HepG2 (cell line): ENCODE measurements around the gene PARN. TPM values are rescaled to one million over a fixed set of nuclear protein-coding genes. Genes with fewer than 3 reads are reported as not detected.

Source experiments
- ARNT2 ChIP-seq: sonication (generic); formaldehyde crosslinking; IDR thresholded peaks from 2 replicates; pipeline ENCODE4 v1.8.0; 2022; ENCODE audit warnings: mild to moderate bottlenecking, low read depth, missing genetic modification reagents, moderate library complexity
- CEBPG ChIP-seq: IDR thresholded peaks from 2 replicates; pipeline ENCODE4 v1.6.1; 2016
- CREB3 ChIP-seq: sonication (generic); formaldehyde crosslinking; IDR thresholded peaks from 2 replicates; pipeline ENCODE4 v1.5.0; 2020; ENCODE audit warnings: missing genetic modification reagents
- CREBL2 ChIP-seq: sonication (generic); formaldehyde crosslinking; IDR thresholded peaks from 2 replicates; pipeline ENCODE4 v1.8.1; 2023; ENCODE audit warnings: missing genetic modification reagents, mild to moderate bottlenecking, borderline replicate concordance
- ELF4 ChIP-seq: sonication (generic); formaldehyde crosslinking; IDR thresholded peaks from 2 replicates; pipeline ENCODE4 v1.5.0; 2020; ENCODE audit warnings: missing genetic modification reagents, mild to moderate bottlenecking, moderate library complexity, borderline replicate concordance
- ERF ChIP-seq: IDR thresholded peaks from 2 replicates; pipeline ENCODE4 v1.6.1; 2018; ENCODE audit warnings: missing biosample characterization, missing genetic modification reagents
- HIVEP1 ChIP-seq: sonication (generic); formaldehyde crosslinking; IDR thresholded peaks from 2 replicates; pipeline ENCODE4 v1.4.0; 2020; ENCODE audit warnings: mild to moderate bottlenecking, missing genetic modification reagents
- HMG20A ChIP-seq: IDR thresholded peaks from 2 replicates; pipeline ENCODE4 v1.6.1; 2016; ENCODE audit warnings: borderline replicate concordance
- KLF13 ChIP-seq: sonication (generic); formaldehyde crosslinking; IDR thresholded peaks from 2 replicates; pipeline ENCODE4 v1.4.0; 2020; ENCODE audit warnings: mild to moderate bottlenecking, missing genetic modification reagents
- RBFOX2 ChIP-seq: fragments of 200-400 bp; formaldehyde crosslinking; IDR thresholded peaks from 2 replicates; pipeline ENCODE4 v1.6.1; 2017; ENCODE audit warnings: low read depth, mild to moderate bottlenecking, low read length
- RFX5 ChIP-seq: IDR thresholded peaks from 2 replicates; pipeline ENCODE4 v1.6.1; 2011; ENCODE audit warnings: low read depth, low read length, improper control_type of control experiment
- RXRB ChIP-seq: IDR thresholded peaks from 2 replicates; pipeline ENCODE4 v1.6.1; 2016; ENCODE audit warnings: borderline replicate concordance, missing genetic modification reagents, missing compliant biosample characterization
- SP1 ChIP-seq, 2 experiments: fragments of 450-650 bp in 1 of 2; sonication (generic) in 1 of 2; formaldehyde crosslinking in 1 of 2; IDR thresholded peaks; 2 replicates each; pipeline versions ENCODE4 v1.4.0 to v1.6.1; 2016 to 2020; ENCODE audit warnings: missing genetic modification reagents in 1 of 2
- SP2 ChIP-seq: sonication (generic); formaldehyde crosslinking; IDR thresholded peaks from 2 replicates; pipeline ENCODE4 v1.5.1; 2020; ENCODE audit warnings: mild to moderate bottlenecking, missing genetic modification reagents
- TBP ChIP-seq: sonication (generic); formaldehyde crosslinking; IDR thresholded peaks from 2 replicates; pipeline ENCODE4 v1.5.0; 2020; ENCODE audit warnings: missing genetic modification reagents
- TEAD2 ChIP-seq: sonication (generic); formaldehyde crosslinking; IDR thresholded peaks from 2 replicates; pipeline ENCODE4 v1.9.0; 2021; ENCODE audit warnings: missing genetic modification reagents
- TFDP2 ChIP-seq: sonication (generic); formaldehyde crosslinking; IDR thresholded peaks from 2 replicates; pipeline ENCODE4 v1.4.0; 2020; ENCODE audit warnings: missing genetic modification reagents
- TMF1 ChIP-seq: sonication (generic); formaldehyde crosslinking; IDR thresholded peaks from 2 replicates; pipeline ENCODE4 v1.8.1; 2022; ENCODE audit warnings: low read depth, missing genetic modification reagents
- ZNF136 ChIP-seq: sonication (generic); formaldehyde crosslinking; IDR thresholded peaks from 2 replicates; pipeline ENCODE4 v1.8.1; 2022; ENCODE audit warnings: low read depth, mild to moderate bottlenecking, moderate library complexity, missing genetic modification reagents
- ZNF230 ChIP-seq: sonication (generic); formaldehyde crosslinking; IDR thresholded peaks from 2 replicates; pipeline ENCODE4 v1.4.0; 2020; ENCODE audit warnings: mild to moderate bottlenecking, missing genetic modification reagents
- ZNF460 ChIP-seq: sonication (generic); formaldehyde crosslinking; IDR thresholded peaks from 2 replicates; pipeline ENCODE4 v1.5.1; 2020; ENCODE audit warnings: missing genetic modification reagents, mild to moderate bottlenecking, borderline replicate concordance
- ZNF576 ChIP-seq: sonication (generic); formaldehyde crosslinking; IDR thresholded peaks from 2 replicates; pipeline ENCODE4 v1.4.0; 2020; ENCODE audit warnings: mild to moderate bottlenecking, missing genetic modification reagents
- ZNF737 ChIP-seq: sonication (generic); formaldehyde crosslinking; IDR thresholded peaks from 2 replicates; pipeline ENCODE4 v1.5.0; 2020; ENCODE audit warnings: missing genetic modification reagents, mild to moderate bottlenecking, borderline replicate concordance
- ZNF746 ChIP-seq: sonication (generic); formaldehyde crosslinking; IDR thresholded peaks from 2 replicates; pipeline ENCODE4 v1.8.0; 2022; ENCODE audit warnings: mild to moderate bottlenecking, missing genetic modification reagents
- polyA plus RNA-seq, 8 experiments: library from polyadenylated mRNA; depleted of rRNA in 3 of 8; stranded (reverse) in 7 of 8; unstranded in 1 of 8; fragments of >200 nt; fragmentation: Illumina TruSeq in 4 of 8; extraction: Trizol in 4 of 8; gene quantifications; 2 replicates each; pipeline versions ENCODE4 v1.2.1 to v1.2.3, GENCODE V29; 2011 to 2016; ENCODE audit warnings: low read depth in 4 of 8, missing spikeins in 1 of 8, mixed read lengths in 1 of 8; ENCODE audit not compliant: insufficient read depth in 1 of 8
- total RNA-seq, 5 experiments: library from RNA; depleted of rRNA; stranded (reverse); fragments of >200 nt; fragmentation: Illumina TruSeq; extraction: Trizol; gene quantifications; 2 replicates each; pipeline ENCODE4 v1.2.3, GENCODE V29; 2016; ENCODE audit warnings: low read depth in 1 of 5
- TF ChIP-seq, protein P1 (sequence below): sonication (generic); formaldehyde crosslinking; IDR thresholded peaks from 2 replicates; pipeline ENCODE4 v1.4.0; 2020; ENCODE audit warnings: missing genetic modification reagents

The PARN gene
- total and polyA plus RNA-seq, 2 of the 13 experiments (the other 11 are each of a cell fraction or from before 2014, with no cell fraction given), result 13.3 to 47.6 TPM

DNA sequence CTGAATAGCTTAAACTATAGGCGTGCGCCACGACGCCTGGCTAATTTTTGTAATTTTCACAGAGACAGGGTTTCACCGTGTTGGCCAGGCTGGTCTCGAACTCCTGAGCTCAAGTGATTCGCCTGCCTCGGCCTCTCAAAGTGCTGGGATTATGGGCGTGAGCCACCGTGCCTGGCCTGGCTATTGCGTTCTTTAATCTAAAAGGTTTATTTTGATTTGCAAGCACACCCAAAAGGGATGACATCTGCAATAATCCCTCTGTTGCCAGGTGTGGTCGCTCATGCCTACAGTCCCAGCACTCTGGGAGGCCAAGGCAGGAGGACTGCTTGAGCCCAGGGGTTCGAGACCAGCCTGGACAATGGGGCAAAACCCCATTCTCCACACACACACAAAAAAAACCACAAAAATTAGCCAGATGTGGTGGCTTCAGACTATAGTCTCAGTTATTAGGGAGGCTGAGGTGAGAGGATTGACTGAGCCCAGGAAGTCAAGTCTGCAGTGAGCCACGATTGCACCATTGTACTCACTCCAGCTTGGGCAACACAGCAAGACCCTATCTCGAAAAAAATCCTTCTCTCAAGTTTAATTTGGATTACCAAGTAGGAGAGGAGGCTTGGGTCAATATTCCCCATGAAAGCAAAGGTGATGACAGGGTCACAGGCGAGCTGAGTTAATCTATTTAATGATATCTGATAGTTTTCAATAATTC lies 144.1 kb downstream of the PARN start (continued):
- TF ChIP-seq RBFOX2 (no peak), TEAD2 (CRISPR knock-in tag) (no peak), TBP (no peak), CREBL2 (no peak), TMF1 (CRISPR knock-in tag) (no peak), ZNF136 (CRISPR knock-in tag) (no peak; the same call in 1 of the 2 replicates), ELF4 (peak; percentile 69; the same call in 1 of the 2 replicates), ZNF576 (CRISPR knock-in tag) (no peak), HMG20A (CRISPR knock-in tag) (no peak), ZNF230 (CRISPR knock-in tag) (no peak), ZNF746 (CRISPR knock-in tag) (no peak), CEBPG (CRISPR knock-in tag) (peak; percentile 60), ZNF460 (CRISPR knock-in tag) (no peak), HIVEP1 (CRISPR knock-in tag) (no peak), ERF (CRISPR knock-in tag) (no peak), TFDP2 (CRISPR knock-in tag) (no peak), ARNT2 (CRISPR knock-in tag) (no peak), SP1 (IDR thresholded peaks at IDR 0.05) (no peak), SP1 (CRISPR knock-in tag; IDR thresholded peaks at IDR 0.05) (no peak), KLF13 (no peak), SP2 (CRISPR knock-in tag) (no peak), RXRB (CRISPR knock-in tag) (no peak), ZNF737 (no peak), CREB3 (CRISPR knock-in tag) (no peak), RFX5 (no peak)
- TF ChIP-seq, protein P1, sequence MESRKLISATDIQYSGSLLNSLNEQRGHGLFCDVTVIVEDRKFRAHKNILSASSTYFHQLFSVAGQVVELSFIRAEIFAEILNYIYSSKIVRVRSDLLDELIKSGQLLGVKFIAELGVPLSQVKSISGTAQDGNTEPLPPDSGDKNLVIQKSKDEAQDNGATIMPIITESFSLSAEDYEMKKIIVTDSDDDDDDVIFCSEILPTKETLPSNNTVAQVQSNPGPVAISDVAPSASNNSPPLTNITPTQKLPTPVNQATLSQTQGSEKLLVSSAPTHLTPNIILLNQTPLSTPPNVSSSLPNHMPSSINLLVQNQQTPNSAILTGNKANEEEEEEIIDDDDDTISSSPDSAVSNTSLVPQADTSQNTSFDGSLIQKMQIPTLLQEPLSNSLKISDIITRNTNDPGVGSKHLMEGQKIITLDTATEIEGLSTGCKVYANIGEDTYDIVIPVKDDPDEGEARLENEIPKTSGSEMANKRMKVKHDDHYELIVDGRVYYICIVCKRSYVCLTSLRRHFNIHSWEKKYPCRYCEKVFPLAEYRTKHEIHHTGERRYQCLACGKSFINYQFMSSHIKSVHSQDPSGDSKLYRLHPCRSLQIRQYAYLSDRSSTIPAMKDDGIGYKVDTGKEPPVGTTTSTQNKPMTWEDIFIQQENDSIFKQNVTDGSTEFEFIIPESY (CRISPR knock-in tag), result no peak; the same call in 1 of the 2 replicates
